Measurements from ENCODE around the gene ANKS3.

The ANKS3 gene

GRCh38 chr16:4726616-4727015, 7.5 kb downstream of the ANKS3 start:
- DNase-seq (ENCODE audit: low spot score) = no peak

- DNase-seq (ENCODE audit: low spot score) = no peak
Observed at GRCh38 chr16:4724661-4725270, 9.3 kb downstream of the ANKS3 start.

GRCh38 chr16:4723071-4723767, 10.9 kb downstream of the ANKS3 start:
- no peak for DNase-seq (ENCODE audit: low spot score)

GRCh38 chr16:4718466-4718865, 15.6 kb downstream of the ANKS3 start:
- DNase-seq (ENCODE audit: low spot score) = no peak

GRCh38 chr16:4714996-4715395, 19.1 kb downstream of the ANKS3 start:
- DNase-seq (ENCODE audit: low spot score) = no peak

GRCh38 chr16:4713663-4714501, 20.2 kb downstream of the ANKS3 start:
- no peak for DNase-seq (ENCODE audit: low spot score)

GRCh38 chr16:4709481-4709880, 24.6 kb downstream of the ANKS3 start:
- no peak for DNase-seq (ENCODE audit: low spot score)

GRCh38 chr16:4706871-4707270, 27.2 kb downstream of the ANKS3 start:
- no peak for DNase-seq (ENCODE audit: low spot score)

- DNase-seq (ENCODE audit: low spot score) = no peak
Observed at GRCh38 chr16:4704913-4705312, 29.2 kb downstream of the ANKS3 start.

- no peak for DNase-seq (ENCODE audit: low spot score)
Observed at GRCh38 chr16:4704491-4704890, 29.6 kb downstream of the ANKS3 start.

GRCh38 chr16:4703906-4704305, 30.2 kb downstream of the ANKS3 start:
- DNase-seq (ENCODE audit: low spot score) = no peak

- DNase-seq (ENCODE audit: low spot score) = no peak
Observed at GRCh38 chr16:4702466-4702808, 31.6 kb downstream of the ANKS3 start.

GRCh38 chr16:4701791-4702465, 32.1 kb downstream of the ANKS3 start:
- no peak for DNase-seq (ENCODE audit: low spot score)

GRCh38 chr16:4700997-4701743, 32.9 kb downstream of the ANKS3 start:
- no peak for DNase-seq (ENCODE audit: low spot score)

GRCh38 chr16:4700380-4700996, 33.6 kb downstream of the ANKS3 start:
- peak; percentile 5 for DNase-seq (ENCODE audit: low spot score)

GRCh38 chr16:4699046-4699556, 35.0 kb downstream of the ANKS3 start:
- DNase-seq (ENCODE audit: low spot score) = no peak

- DNase-seq (ENCODE audit: low spot score) = no peak
Observed at GRCh38 chr16:4698321-4699045, 35.6 kb downstream of the ANKS3 start.

- DNase-seq (ENCODE audit: low spot score) = peak; percentile 8
Observed at GRCh38 chr16:4697848-4698291, 36.2 kb downstream of the ANKS3 start.

GRCh38 chr16:4696905-4697847, 36.9 kb downstream of the ANKS3 start:
- DNase-seq (ENCODE audit: low spot score) = peak; percentile 5
